GM23338 (cell line): Measurements from ENCODE around the gene MTR. TPM values are rescaled to one million over a fixed set of nuclear protein-coding genes. Genes with fewer than 3 reads are reported as not detected.

Experiments used
- ATAC-seq: fragments of 200-7000 bp; cut with Tn5 transposase; 3 replicates; pipeline ENCODE4 v1.9.1; 2020
- DNase-seq: peaks from one replicate; pipeline ENCODE4 v3.0.0-alpha.2; 2015; ENCODE audit warnings: low spot score
- H2AFZ ChIP-seq: fragments of 200-600 bp; sonication (generic); 2 replicates; pipeline ENCODE4 v1.8.0; 2016; ENCODE audit warnings: antibody characterized with exemption, mild to moderate bottlenecking, moderate library complexity
- H3F3A ChIP-seq: fragments of 200-600 bp; sonication (generic); replicated peaks from 2 replicates; pipeline ENCODE4 v1.8.0; 2017; ENCODE audit warnings: antibody characterized with exemption, mixed run types, low read depth
- H3K27ac ChIP-seq: fragments of 200-600 bp; sonication (generic); 2 replicates; pipeline ENCODE4 v1.6.1; 2016; ENCODE audit warnings: low read depth
- H3K27me3 ChIP-seq: fragments of 200-600 bp; sonication (generic); 2 replicates; pipeline ENCODE4 v1.8.0; 2016; ENCODE audit warnings: mild to moderate bottlenecking, mixed run types, moderate library complexity; ENCODE audit not compliant: insufficient read depth
- H3K36me3 ChIP-seq: fragments of 200-600 bp; sonication (generic); 2 replicates; pipeline ENCODE4 v1.8.0; 2016; ENCODE audit warnings: mild to moderate bottlenecking; ENCODE audit not compliant: insufficient read depth
- H3K4me1 ChIP-seq: fragments of 200-600 bp; sonication (generic); 2 replicates; pipeline ENCODE4 v1.8.0; 2016; ENCODE audit warnings: mild to moderate bottlenecking, moderate library complexity; ENCODE audit not compliant: insufficient read depth
- H3K4me2 ChIP-seq: fragments of 200-600 bp; sonication (generic); 2 replicates; pipeline ENCODE4 v1.7.1; 2017; ENCODE audit warnings: mixed run types
- H3K4me3 ChIP-seq: fragments of 200-600 bp; sonication (generic); 2 replicates; pipeline ENCODE4 v1.6.1; 2016; ENCODE audit warnings: mixed run types
- H3K79me2 ChIP-seq: fragments of 200-600 bp; sonication (generic); replicated peaks from 2 replicates; pipeline ENCODE4 v1.8.0; 2017; ENCODE audit warnings: mild to moderate bottlenecking; ENCODE audit not compliant: insufficient read depth
- H3K9me2 ChIP-seq: fragments of 200-600 bp; sonication (generic); 2 replicates; pipeline ENCODE4 v1.8.0; 2017; ENCODE audit not compliant: insufficient read depth
- H4K20me1 ChIP-seq: fragments of 200-600 bp; sonication (generic); replicated peaks from 2 replicates; pipeline ENCODE4 v1.8.0; 2017; ENCODE audit warnings: mild to moderate bottlenecking; ENCODE audit not compliant: insufficient read depth
- H3K27ac Mint-ChIP-seq: 2 replicates; pipeline ENCODE4 v1.8.0; 2020; ENCODE audit warnings: inconsistent platforms, mild to moderate bottlenecking, moderate library complexity, mixed read lengths
- H3K27me3 Mint-ChIP-seq: 3 replicates; pipeline ENCODE4 v1.8.0; 2022; ENCODE audit warnings: low read depth, mild to moderate bottlenecking, moderate library complexity, mixed read lengths, inconsistent platforms; ENCODE audit not compliant: insufficient read depth, poor library complexity
- H3K36me3 Mint-ChIP-seq: 3 replicates; pipeline ENCODE4 v1.8.0; 2021; ENCODE audit warnings: low read depth, mild to moderate bottlenecking, inconsistent platforms, moderate library complexity, mixed read lengths
- H3K4me1 Mint-ChIP-seq: 3 replicates; pipeline ENCODE4 v1.8.0; 2020; ENCODE audit warnings: mild to moderate bottlenecking, inconsistent platforms, mixed read lengths
- H3K4me3 Mint-ChIP-seq: 3 replicates; pipeline ENCODE4 v1.8.0; 2021; ENCODE audit warnings: moderate library complexity, mild to moderate bottlenecking, inconsistent platforms, mixed read lengths
- H3K9me3 Mint-ChIP-seq: 3 replicates; pipeline ENCODE4 v1.8.0; 2020; ENCODE audit warnings: moderate library complexity, mild to moderate bottlenecking, inconsistent platforms, mixed read lengths
- CREB1 ChIP-seq: fragments of 250-450 bp; sonication (Bioruptor Pico); IDR thresholded peaks from 2 replicates; pipeline ENCODE4 v1.5.0; 2020; ENCODE audit warnings: low read depth, mild to moderate bottlenecking, moderate library complexity
- CTCF ChIP-seq, 2 experiments: fragments of 200-600 bp in 1 of 2; sonication (generic) in 1 of 2; conservative IDR thresholded peaks; 2 replicates each; pipeline versions ENCODE4 v1.5.1 to v1.6.1; 2016 to 2017; ENCODE audit warnings: antibody characterized with exemption in 2 of 2, low read depth in 2 of 2, mild to moderate bottlenecking in 2 of 2, moderate library complexity in 1 of 2
- JUNB ChIP-seq: IDR thresholded peaks from one replicate; pipeline ENCODE4 v1.6.1; 2016; ENCODE audit warnings: antibody characterized with exemption; ENCODE audit not compliant: unreplicated experiment
- NANOG ChIP-seq: IDR thresholded peaks from 2 replicates; pipeline ENCODE4 v1.6.1; 2016; ENCODE audit warnings: antibody characterized with exemption, borderline replicate concordance
- POLR2AphosphoS5 ChIP-seq: IDR thresholded peaks from 2 replicates; pipeline ENCODE4 v1.6.1; 2016; ENCODE audit warnings: antibody characterized with exemption, low read depth
- REST ChIP-seq: IDR thresholded peaks from one replicate; pipeline ENCODE4 v1.6.1; 2018; ENCODE audit warnings: antibody characterized with exemption; ENCODE audit not compliant: unreplicated experiment
- STAT1 ChIP-seq: IDR thresholded peaks from one replicate; pipeline ENCODE4 v1.6.1; 2016; ENCODE audit warnings: antibody characterized with exemption; ENCODE audit not compliant: unreplicated experiment
- ZNF114 ChIP-seq: fragments of 250-450 bp; sonication (Bioruptor Pico); IDR thresholded peaks from 2 replicates; pipeline ENCODE4 v1.5.0; 2020; ENCODE audit warnings: mild to moderate bottlenecking, moderate library complexity
- ZNF331 ChIP-seq: fragments of 250-450 bp; sonication (Bioruptor Pico); IDR thresholded peaks from 2 replicates; pipeline ENCODE4 v1.5.0; 2020; ENCODE audit warnings: low read depth, mild to moderate bottlenecking, moderate library complexity
- polyA plus RNA-seq: library from polyadenylated mRNA; unstranded; fragments of >200 nt; fragmentation: Nextera tagmentation; extraction: Ambion mirVana; gene quantifications from 2 replicates; pipeline ENCODE4 v1.2.1, GENCODE V29; 2016
- total RNA-seq: library from RNA; depleted of rRNA; stranded (reverse); fragments of >200 nt; shearing (Covaris generic); gene quantifications from 2 replicates; pipeline ENCODE4 v1.2.3, GENCODE V29; 2014
- TF ChIP-seq, protein P1 (sequence below): IDR thresholded peaks from 2 replicates; pipeline ENCODE4 v1.6.1; 2016; ENCODE audit warnings: antibody characterized with exemption

Gene MTR
- total and polyA plus RNA-seq, 2 experiments from 2014 or later, result 6.4 to 20.0 TPM

DNA sequence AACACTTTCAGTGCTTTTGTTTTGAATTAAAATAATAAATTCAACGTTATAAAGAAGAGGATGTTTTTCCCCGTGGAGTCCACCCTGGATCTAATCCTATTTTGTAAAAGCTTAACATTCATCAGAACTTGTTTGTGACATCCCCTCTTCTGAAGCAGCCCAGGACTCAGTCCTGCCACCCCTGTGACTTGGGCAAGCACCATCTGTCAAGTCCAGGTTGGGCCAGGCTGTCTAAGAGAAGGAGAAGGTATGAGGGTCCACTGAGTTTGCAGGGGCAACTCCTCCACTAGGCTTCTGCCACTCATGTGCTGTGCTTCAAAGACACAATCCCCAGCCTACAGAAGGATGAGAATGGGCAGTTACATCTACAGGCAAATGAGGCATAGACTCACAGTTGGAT is 149.5 kb downstream of the MTR start:
- Mint-ChIP-seq H3K27me3 (peaks cover 1% of the 10 kb centered on the region), H3K36me3 (no peaks in the 10 kb centered on the region; the same call in 2 of the 3 replicates), H3K4me1 (peaks cover 8% of the 10 kb centered on the region), H3K4me3 (no peak overlapping the region), H3K27ac (no peak overlapping the region), H3K9me3 (peaks cover 6% of the 10 kb centered on the region; the same call in 1 of the 3 replicates)
- ATAC-seq, result no peak
- Histone ChIP-seq H2AFZ (no peak overlapping the region), H3K36me3 (no peaks in the 10 kb centered on the region), H4K20me1 (no peaks in the 10 kb centered on the region), H3K4me3 (no peak overlapping the region), H3K9me2 (0 out of 2 replicates have a peak, but pooled peaks cover 5% of the 10 kb centered on the region), H3F3A (no peaks in the 10 kb centered on the region), H3K27me3 (no peaks in the 10 kb centered on the region), H3K27ac (no peak overlapping the region), H3K4me1 (no peaks in the 10 kb centered on the region), H3K4me2 (no peak overlapping the region), H3K79me2 (no peaks in the 10 kb centered on the region)
- DNase-seq, result no peak
- TF ChIP-seq NANOG, result no peak
- TF ChIP-seq JUNB, result no peak
- TF ChIP-seq ZNF331 (CRISPR knock-in tag), result no peak
- TF ChIP-seq CREB1 (CRISPR knock-in tag), result no peak
- TF ChIP-seq STAT1, result no peak
- TF ChIP-seq, protein P1, sequence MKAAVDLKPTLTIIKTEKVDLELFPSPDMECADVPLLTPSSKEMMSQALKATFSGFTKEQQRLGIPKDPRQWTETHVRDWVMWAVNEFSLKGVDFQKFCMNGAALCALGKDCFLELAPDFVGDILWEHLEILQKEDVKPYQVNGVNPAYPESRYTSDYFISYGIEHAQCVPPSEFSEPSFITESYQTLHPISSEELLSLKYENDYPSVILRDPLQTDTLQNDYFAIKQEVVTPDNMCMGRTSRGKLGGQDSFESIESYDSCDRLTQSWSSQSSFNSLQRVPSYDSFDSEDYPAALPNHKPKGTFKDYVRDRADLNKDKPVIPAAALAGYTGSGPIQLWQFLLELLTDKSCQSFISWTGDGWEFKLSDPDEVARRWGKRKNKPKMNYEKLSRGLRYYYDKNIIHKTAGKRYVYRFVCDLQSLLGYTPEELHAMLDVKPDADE, result no peak
- no peak for TF ChIP-seq POLR2AphosphoS5

DNA sequence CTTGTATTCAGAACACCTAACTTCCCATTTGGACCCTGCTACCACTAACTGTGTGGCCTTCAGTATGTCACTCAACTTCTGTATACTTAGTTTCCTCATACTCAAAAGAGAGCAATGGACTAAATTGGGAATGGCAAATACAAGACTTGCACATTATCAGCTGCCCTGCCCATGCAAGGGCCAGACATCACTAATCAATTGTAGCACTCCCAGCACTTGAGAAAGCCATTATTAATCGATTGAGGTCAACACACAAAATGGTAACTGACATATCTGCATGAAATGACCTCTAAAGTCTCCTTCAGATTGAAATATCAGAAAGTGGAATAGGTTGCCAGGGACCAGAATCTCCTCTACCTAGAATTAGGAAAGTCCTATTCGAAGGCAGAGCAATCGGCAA is 149.9 kb downstream of the MTR start:
- DNase-seq (no peak), ATAC-seq (no peak)
- no peaks in the 10 kb centered on the region for H3K79me2 ChIP-seq
- H3K4me3 Mint-ChIP-seq, result no peak overlapping the region
- H3K27me3 Mint-ChIP-seq, result peaks cover 1% of the 10 kb centered on the region
- H3K9me3 Mint-ChIP-seq, result peaks cover 6% of the 10 kb centered on the region; the same call in 1 of the 3 replicates
- no peaks in the 10 kb centered on the region for H3K36me3 ChIP-seq
- H3K27ac ChIP-seq, result no peak overlapping the region
- no peaks in the 10 kb centered on the region for H4K20me1 ChIP-seq
- H3K4me3 ChIP-seq, result no peak overlapping the region
- H3K36me3 Mint-ChIP-seq, result no peaks in the 10 kb centered on the region; the same call in 2 of the 3 replicates
- TF ChIP-seq JUNB, result no peak
- H3K9me2 ChIP-seq, result 0 out of 2 replicates have a peak, but pooled peaks cover 7% of the 10 kb centered on the region
- H3K4me1 ChIP-seq, result no peaks in the 10 kb centered on the region
- H2AFZ ChIP-seq, result no peak overlapping the region
- H3K27me3 ChIP-seq, result no peaks in the 10 kb centered on the region
- H3K4me1 Mint-ChIP-seq, result peaks cover 8% of the 10 kb centered on the region
- no peak overlapping the region for H3K27ac Mint-ChIP-seq
- no peaks in the 10 kb centered on the region for H3F3A ChIP-seq
- no peak overlapping the region for H3K4me2 ChIP-seq

GRCh38 chr1:236947794-236948193 is 152.7 kb downstream of the MTR start:
- peaks cover 1% of the 10 kb centered on the region for H3K27me3 Mint-ChIP-seq
- no peaks in the 10 kb centered on the region for H3K36me3 Mint-ChIP-seq
- no peaks in the 10 kb centered on the region for H3K9me3 Mint-ChIP-seq

More at GRCh38 chr1:236947794-236948193, 152.7 kb downstream of the MTR start:
- DNase-seq, result no peak
- H3K36me3 ChIP-seq, result no peaks in the 10 kb centered on the region
- H2AFZ ChIP-seq, result peak overlapping the region; percentile 84
- TF ChIP-seq REST (no peak), NANOG (no peak), ZNF331 (CRISPR knock-in tag) (no peak), STAT1 (no peak), CTCF (conservative IDR thresholded peaks at IDR 0.05; ENCODE audit: low read depth in 2 of 2) (no peak), JUNB (no peak), ZNF114 (CRISPR knock-in tag) (no peak)
- no peaks in the 10 kb centered on the region for H3K79me2 ChIP-seq
- H3F3A ChIP-seq, result no peaks in the 10 kb centered on the region
- H3K4me1 ChIP-seq, result peaks cover 14% of the 10 kb centered on the region
- Mint-ChIP-seq H3K4me1 (peaks cover 21% of the 10 kb centered on the region), H3K27ac (no peak overlapping the region), H3K4me3 (no peak overlapping the region)
- H3K9me2 ChIP-seq, result 0 out of 2 replicates have a peak, but pooled peaks cover 11% of the 10 kb centered on the region
- H3K4me3 ChIP-seq, result no peak overlapping the region
- H4K20me1 ChIP-seq, result no peaks in the 10 kb centered on the region
- H3K27ac ChIP-seq, result no peak overlapping the region
- no peak overlapping the region for H3K4me2 ChIP-seq
- no peaks in the 10 kb centered on the region for H3K27me3 ChIP-seq
- ATAC-seq, result no peak
